GM12864 (cell line): ENCODE data around the gene ZRSR2.

Experiments
- DNase-seq: peaks from one replicate; pipeline ENCODE4 v3.0.0-alpha.2; 2011; ENCODE audit warnings: low read depth
- H3K4me3 ChIP-seq: 2 replicates; pipeline ENCODE4 v1.5.1; 2011; ENCODE audit warnings: mild to moderate bottlenecking, low read depth, low read length, control low read depth
- TF ChIP-seq, protein P1 (sequence below): IDR thresholded peaks from 2 replicates; pipeline ENCODE4 v1.5.1; 2011; ENCODE audit warnings: low read depth, mild to moderate bottlenecking, moderate library complexity, low read length, control low read depth, inconsistent platforms; ENCODE audit errors: missing control alignments

Gene ZRSR2

DNA sequence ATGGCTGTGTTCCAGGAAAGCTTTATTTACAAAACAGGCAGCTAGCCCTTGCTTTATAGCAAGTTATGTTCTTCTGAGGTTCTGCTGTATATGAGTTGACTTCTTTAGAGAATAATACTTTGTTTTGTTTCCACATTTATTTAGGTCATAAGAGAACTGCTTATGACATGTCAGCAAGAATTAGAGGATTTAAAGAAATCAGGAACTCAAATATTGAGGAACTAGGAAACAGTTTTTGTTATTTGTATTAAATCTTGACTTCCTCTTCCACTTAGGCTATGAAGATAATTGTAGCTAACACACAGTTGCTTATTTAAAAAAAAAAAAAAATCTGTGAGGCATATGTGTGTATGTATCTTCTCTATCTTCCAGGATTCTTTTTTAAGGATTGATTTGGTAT is 14.3 kb downstream of the ZRSR2 start:
- no peak for DNase-seq
- H3K4me3 ChIP-seq, result no peak overlapping the region
- TF ChIP-seq, protein P1, sequence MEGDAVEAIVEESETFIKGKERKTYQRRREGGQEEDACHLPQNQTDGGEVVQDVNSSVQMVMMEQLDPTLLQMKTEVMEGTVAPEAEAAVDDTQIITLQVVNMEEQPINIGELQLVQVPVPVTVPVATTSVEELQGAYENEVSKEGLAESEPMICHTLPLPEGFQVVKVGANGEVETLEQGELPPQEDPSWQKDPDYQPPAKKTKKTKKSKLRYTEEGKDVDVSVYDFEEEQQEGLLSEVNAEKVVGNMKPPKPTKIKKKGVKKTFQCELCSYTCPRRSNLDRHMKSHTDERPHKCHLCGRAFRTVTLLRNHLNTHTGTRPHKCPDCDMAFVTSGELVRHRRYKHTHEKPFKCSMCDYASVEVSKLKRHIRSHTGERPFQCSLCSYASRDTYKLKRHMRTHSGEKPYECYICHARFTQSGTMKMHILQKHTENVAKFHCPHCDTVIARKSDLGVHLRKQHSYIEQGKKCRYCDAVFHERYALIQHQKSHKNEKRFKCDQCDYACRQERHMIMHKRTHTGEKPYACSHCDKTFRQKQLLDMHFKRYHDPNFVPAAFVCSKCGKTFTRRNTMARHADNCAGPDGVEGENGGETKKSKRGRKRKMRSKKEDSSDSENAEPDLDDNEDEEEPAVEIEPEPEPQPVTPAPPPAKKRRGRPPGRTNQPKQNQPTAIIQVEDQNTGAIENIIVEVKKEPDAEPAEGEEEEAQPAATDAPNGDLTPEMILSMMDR, result no peak

DNA sequence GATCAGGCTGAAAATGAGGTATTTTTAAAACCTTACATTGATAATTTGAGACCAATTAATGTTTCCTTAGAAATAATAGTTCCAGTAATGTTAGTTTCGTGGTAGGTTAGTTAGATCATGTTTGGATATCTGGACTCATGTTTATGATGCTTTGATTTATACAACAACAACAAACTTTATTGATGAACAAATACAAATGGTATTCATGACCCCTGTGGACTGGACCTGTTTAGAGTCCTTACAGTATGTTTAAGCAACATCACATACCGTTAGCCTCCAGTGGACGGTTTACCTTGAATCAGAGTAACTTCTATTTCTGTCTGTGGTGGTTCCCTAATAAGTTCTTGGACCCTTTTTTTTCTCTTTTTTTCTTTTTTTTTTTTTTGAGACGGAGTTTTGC is 18.0 kb downstream of the ZRSR2 start:
- no peak for DNase-seq
- no peak overlapping the region for H3K4me3 ChIP-seq
- TF ChIP-seq, protein P1, result no peak

DNA sequence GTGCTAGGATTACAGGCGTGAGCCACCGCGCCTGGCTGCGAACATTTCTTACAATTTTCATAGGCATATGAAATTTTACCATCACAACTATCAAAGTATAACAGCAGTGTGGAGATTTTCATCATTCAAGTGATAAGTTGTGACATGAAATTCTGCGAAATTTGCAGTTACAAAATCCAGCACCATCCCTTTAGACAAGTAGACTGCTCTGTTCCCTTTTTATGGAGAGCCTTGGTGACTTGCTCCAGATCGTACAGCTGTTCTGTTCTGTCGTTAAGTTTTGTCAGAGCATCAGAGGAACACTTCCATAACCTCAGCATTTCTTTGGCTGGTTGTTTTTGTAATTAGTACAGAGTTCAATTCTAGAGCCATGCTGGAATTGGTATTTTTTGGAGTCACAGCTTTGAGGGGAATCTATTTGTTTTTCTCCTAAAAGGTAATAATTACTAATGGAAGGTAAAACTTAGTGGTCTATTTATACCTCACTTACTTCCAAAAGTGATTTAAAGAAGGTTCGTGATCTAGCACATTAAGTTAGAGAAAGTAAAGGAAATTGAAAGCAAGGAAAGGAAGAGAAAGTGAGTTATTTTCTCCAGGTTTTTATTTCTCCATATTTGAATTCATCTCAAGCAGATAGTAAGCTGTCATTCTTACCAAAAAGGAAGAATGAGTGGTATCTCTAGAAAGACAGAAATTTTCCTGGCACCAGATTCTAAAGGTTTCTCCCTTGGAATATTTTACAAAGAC is 22.1 kb downstream of the ZRSR2 start:
- no peak for DNase-seq
- no peak overlapping the region for H3K4me3 ChIP-seq
- TF ChIP-seq, protein P1, result no peak

DNA sequence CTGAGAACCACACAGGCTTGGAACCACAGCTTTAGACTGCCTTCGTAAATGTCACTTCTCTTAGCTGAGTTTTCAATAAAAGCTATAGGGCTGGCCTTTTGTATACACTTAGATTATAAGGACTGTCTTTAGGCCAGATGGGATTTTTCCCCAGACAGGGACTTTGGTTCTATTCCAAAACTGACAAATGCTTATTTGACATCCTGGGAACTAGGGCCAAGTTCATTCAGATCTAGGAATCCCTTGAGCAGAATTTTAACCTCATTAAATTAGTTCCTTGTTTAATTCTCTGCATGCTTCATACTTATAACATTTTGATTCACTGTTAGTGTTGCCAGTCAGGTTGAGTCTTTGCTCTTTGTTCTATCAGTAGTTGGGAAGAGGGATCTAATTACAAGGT is 23.1 kb downstream of the ZRSR2 start:
- TF ChIP-seq, protein P1, result no peak
- no peak for DNase-seq
- H3K4me3 ChIP-seq, result no peak overlapping the region

DNA sequence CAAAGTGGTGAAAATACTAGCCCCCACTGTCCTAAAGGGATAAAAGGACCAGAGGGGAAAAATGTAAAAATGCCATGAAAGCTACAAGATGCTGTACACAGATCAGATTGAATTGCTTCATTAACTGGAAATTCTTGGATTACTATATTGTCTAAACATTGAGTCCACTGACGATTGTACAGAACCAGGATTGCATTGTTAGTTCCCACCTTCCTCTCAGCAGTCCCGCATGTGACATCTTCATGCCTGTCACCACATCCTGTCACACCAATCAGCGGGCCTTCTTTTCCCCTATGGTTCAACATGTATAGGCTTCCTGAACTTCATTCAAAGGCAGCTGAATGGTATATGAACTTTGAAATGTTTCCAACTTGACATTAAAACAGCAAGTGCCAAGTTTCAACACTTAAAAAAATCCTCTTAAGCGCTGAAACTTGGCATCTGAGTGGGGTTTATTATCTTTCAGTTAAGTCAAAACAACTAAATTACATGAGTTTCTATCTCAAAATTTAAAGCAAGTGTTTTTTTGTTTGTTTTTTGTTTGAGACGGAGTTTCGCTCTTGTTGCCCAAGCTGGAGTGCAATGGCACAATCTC is 24.6 kb downstream of the ZRSR2 start:
- no peak for DNase-seq
- TF ChIP-seq, protein P1, result no peak
- H3K4me3 ChIP-seq, result no peak overlapping the region

DNA sequence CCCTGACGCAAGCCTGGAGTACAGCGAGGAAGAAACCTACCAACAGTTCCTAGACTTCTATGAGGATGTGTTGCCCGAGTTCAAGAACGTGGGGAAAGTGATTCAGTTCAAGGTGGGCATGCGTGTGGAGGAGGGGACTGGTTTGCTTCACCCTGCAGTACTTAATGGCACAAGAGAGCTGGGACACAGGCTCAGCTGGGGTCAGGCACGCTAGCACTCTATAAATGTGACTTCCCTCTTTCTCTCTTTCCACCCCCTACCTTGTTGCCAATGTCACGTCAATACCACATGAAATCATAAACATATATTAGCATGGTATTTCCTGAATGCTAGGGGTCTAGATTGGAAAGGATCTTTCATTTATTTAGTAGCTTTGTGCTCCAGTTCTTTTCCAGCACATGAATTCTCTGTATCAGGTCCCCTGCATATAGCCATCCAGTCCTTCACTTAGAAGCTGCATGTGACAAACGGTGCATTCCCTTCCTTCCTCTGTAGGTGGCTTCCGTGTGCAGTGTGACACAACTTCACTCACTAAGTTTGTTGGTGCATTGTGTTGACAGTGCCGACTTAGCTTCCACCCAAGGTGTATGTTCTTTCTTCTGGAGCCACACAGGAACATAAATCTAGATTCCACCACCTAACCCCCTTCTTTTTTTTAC is 25.6 kb downstream of the ZRSR2 start:
- TF ChIP-seq, protein P1, result peak; percentile 60

More for the DNA sequence above, 25.6 kb downstream of the ZRSR2 start:
- DNase-seq, result peak; percentile 21
- no peak overlapping the region for H3K4me3 ChIP-seq
